ENCODE results near the gene FNTB.
A peak's percentile ranks its signal among the peaks of the same experiment; 100 is the strongest.

Gene FNTB

GRCh38 chr14:64973826-64974225, 12.9 kb upstream of the FNTB start:
- H3K4ac ChIP-seq (ENCODE audit: low read depth, low read length): peak overlapping the region; percentile 17
- H3K4me1 ChIP-seq (ENCODE audit: control insufficient read depth, low read depth, low read length): peaks cover 15% of the 10 kb centered on the region
- peaks cover 11% of the 10 kb centered on the region for H3K79me1 ChIP-seq (ENCODE audit: low read length)
- H3K18ac ChIP-seq (ENCODE audit: low read length): no peak overlapping the region
- H2BK5ac ChIP-seq (ENCODE audit: low read length): no peak overlapping the region
- WGBS (ENCODE audit: extremely low coverage, insufficient coverage, low lambda C conversion rate): no CpG with 5 or more reads among the region's 9 CpGs
- H3K23ac ChIP-seq (ENCODE audit: low read length): no peak overlapping the region
- no peak overlapping the region for H3K27ac ChIP-seq (ENCODE audit: low read depth, low read length)
- no peak for DNase-seq
- H3K9ac ChIP-seq (ENCODE audit: low read length): no peak overlapping the region
- H4K5ac ChIP-seq (ENCODE audit: low read length): no peak overlapping the region
- no peak overlapping the region for H4K8ac ChIP-seq (ENCODE audit: low read depth, low read length)
- peaks cover 22% of the 10 kb centered on the region for H3K79me2 ChIP-seq (ENCODE audit: control insufficient read depth, insufficient read depth, low read length)
- no peak overlapping the region for H2AK5ac ChIP-seq (ENCODE audit: low read length)
- no peak overlapping the region for H3K4me3 ChIP-seq (ENCODE audit: low read length)
- no peak overlapping the region for H3K56ac ChIP-seq (ENCODE audit: low read length)
- no peaks in the 10 kb centered on the region for H3K27me3 ChIP-seq (ENCODE audit: insufficient read depth, low read length, poor library complexity)
- no peak overlapping the region for H2BK120ac ChIP-seq (ENCODE audit: low read depth, low read length)
- H3K4me2 ChIP-seq (ENCODE audit: low read length): no peak overlapping the region
- H3K36me3 ChIP-seq (ENCODE audit: control insufficient read depth, insufficient read depth, low read length): no peaks in the 10 kb centered on the region
- H2BK15ac ChIP-seq (replicated peaks; ENCODE audit: low read depth): no peak overlapping the region

DNA sequence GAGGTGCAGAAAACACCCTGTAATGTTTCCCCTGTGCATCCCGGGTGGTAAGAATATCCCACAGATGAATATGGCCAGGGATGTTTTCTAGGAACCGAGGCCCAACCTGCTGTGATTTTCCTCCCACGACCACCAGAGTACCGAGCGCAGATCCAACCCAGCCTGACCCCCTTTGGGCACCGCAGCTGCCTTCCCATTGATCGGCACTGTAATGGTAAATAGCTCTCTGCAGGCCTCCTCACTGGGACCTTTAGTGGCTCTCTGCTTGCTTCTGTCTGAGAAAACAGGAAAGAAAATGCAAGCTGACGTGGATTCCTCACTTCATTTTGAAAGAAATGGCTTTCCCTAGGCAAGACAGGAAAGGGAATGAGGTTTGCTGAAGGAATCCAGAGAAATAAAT, 12.1 kb upstream of the FNTB start:
- Histone ChIP-seq H3K56ac (ENCODE audit: low read length) (no peak overlapping the region), H3K4me1 (ENCODE audit: control insufficient read depth, low read depth, low read length) (peaks cover 10% of the 10 kb centered on the region), H4K8ac (ENCODE audit: low read depth, low read length) (no peak overlapping the region), H3K27ac (ENCODE audit: low read depth, low read length) (peak overlapping the region; percentile 38), H3K27me3 (ENCODE audit: insufficient read depth, low read length, poor library complexity) (no peaks in the 10 kb centered on the region), H3K79me2 (ENCODE audit: control insufficient read depth, insufficient read depth, low read length) (peaks cover 17% of the 10 kb centered on the region), H3K18ac (ENCODE audit: low read length) (no peak overlapping the region), H3K4ac (ENCODE audit: low read depth, low read length) (no peak overlapping the region), H4K5ac (ENCODE audit: low read length) (no peak overlapping the region), H3K36me3 (ENCODE audit: control insufficient read depth, insufficient read depth, low read length) (no peaks in the 10 kb centered on the region), H2BK15ac (replicated peaks; ENCODE audit: low read depth) (no peak overlapping the region), H3K23ac (ENCODE audit: low read length) (no peak overlapping the region), H2BK5ac (ENCODE audit: low read length) (no peak overlapping the region), H3K79me1 (ENCODE audit: low read length) (peaks cover 8% of the 10 kb centered on the region), H3K9ac (ENCODE audit: low read length) (no peak overlapping the region), H2AK5ac (ENCODE audit: low read length) (no peak overlapping the region), H3K4me2 (ENCODE audit: low read length) (no peak overlapping the region), H2BK120ac (ENCODE audit: low read depth, low read length) (no peak overlapping the region), H3K4me3 (ENCODE audit: low read length) (no peak overlapping the region)
- no CpG with 5 or more reads among the region's 8 CpGs for WGBS (ENCODE audit: extremely low coverage, insufficient coverage, low lambda C conversion rate)
- DNase-seq: no peak

DNA sequence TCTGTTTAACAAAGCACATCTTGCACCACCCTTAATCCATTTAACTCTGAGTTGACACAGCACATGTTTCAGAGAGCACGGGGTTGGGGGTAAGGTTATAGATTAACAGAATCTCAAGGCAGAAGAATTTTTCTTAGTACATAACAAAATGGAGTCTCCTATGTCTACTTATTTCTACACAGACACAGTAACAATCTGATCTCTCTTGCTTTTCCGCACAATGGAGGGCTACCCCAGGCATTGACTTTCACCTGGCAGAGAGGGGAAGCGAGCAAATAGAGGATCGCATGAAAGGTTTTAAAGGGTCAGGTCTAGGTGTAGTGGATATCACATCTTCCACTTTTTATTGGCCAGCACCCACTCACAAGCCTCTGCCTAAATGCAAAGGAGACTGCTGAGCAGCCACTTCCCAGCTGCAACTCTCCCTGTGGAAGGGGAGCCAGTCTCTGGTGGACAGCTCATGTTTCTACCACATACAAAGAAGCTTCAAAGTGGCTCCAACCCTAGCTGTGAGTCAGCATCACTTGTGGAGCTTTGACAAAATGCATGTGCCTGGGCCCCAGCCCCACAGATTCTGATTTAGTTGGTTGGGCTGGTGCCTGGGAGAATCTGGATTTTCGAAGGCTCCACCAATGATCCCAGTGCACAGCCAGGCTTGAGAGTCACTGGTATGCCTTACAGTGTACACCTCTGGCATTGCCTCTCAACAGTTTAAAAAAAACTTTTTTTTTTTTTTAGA, 7.2 kb upstream of the FNTB start:
- peak; percentile 76 for DNase-seq

DNA sequence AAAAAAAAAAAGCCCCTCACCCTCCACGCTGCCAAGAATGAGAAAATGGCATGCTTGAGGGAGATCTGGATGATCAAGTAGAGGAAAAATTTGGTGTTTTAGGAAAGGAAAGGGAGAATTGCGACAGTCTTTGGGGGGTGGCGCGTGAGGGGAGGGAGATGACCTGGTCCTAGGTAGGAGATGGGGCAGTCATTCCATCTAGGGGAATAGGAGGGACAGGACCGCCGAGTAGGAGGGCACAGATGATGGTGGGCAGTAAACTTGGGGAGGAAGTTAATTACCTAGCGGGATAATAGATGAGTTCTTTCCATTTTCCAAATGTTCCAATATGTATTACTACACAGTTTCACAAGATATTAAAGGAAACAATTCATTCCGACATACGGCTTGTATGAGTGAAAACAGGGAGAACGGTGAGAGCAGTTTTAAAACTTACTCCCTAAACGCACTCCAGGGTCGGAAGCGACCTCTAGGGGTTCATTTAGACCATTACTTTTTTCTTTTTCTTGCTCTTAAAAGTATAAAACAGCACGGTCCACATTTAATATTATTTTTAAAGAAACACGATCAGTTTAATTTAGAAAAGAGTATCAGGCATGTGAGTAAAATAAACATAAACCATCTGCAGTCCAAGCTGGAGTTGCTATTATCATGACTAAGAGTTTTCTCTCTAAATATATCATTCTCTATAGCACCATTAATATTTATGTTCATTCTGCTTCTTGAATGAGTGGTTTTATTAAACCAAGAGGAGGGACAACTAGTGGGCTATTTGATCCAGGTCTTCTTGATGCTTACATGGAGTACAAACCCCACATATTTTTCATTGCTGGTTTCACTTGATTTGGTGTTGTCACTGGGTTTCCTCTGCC, 3.0 kb upstream of the FNTB start:
- DNase-seq: peak; percentile 60
- Histone ChIP-seq H2BK15ac (replicated peaks; ENCODE audit: low read depth) (no peak overlapping the region), H3K4me2 (ENCODE audit: low read length) (no peak overlapping the region)

More for the DNA sequence above, 7.2 kb upstream of the FNTB start:
- no peaks in the 10 kb centered on the region for H3K79me2 ChIP-seq (ENCODE audit: control insufficient read depth, insufficient read depth, low read length)
- no peaks in the 10 kb centered on the region for H3K4me1 ChIP-seq (ENCODE audit: control insufficient read depth, low read depth, low read length)
- H4K5ac ChIP-seq (ENCODE audit: low read length): no peak overlapping the region
- no peak overlapping the region for H3K9ac ChIP-seq (ENCODE audit: low read length)
- peak overlapping the region; percentile 78 for H3K18ac ChIP-seq (ENCODE audit: low read length)
- H3K4ac ChIP-seq (ENCODE audit: low read depth, low read length): peak overlapping the region; percentile 63
- H3K27ac ChIP-seq (ENCODE audit: low read depth, low read length): peak overlapping the region; percentile 52
- H3K56ac ChIP-seq (ENCODE audit: low read length): peak overlapping the region; percentile 38
- peak overlapping the region; percentile 28 for H2BK5ac ChIP-seq (ENCODE audit: low read length)
- no peak overlapping the region for H3K4me3 ChIP-seq (ENCODE audit: low read length)
- H2AK5ac ChIP-seq (ENCODE audit: low read length): peak overlapping the region; percentile 84
- no peaks in the 10 kb centered on the region for H3K36me3 ChIP-seq (ENCODE audit: control insufficient read depth, insufficient read depth, low read length)
- H2BK15ac ChIP-seq (replicated peaks; ENCODE audit: low read depth): no peak overlapping the region
- peak overlapping the region; percentile 88 for H4K8ac ChIP-seq (ENCODE audit: low read depth, low read length)
- WGBS (ENCODE audit: extremely low coverage, insufficient coverage, low lambda C conversion rate): no CpG with 5 or more reads among the region's 5 CpGs
- no peaks in the 10 kb centered on the region for H3K27me3 ChIP-seq (ENCODE audit: insufficient read depth, low read length, poor library complexity)
- no peak overlapping the region for H3K23ac ChIP-seq (ENCODE audit: low read length)
- H2BK120ac ChIP-seq (ENCODE audit: low read depth, low read length): peak overlapping the region; percentile 30
- no peak overlapping the region for H3K4me2 ChIP-seq (ENCODE audit: low read length)
- no peaks in the 10 kb centered on the region for H3K79me1 ChIP-seq (ENCODE audit: low read length)

GRCh38 chr14:64987438-64987767, 708 bp downstream of the FNTB start:
- Histone ChIP-seq H3K4ac (ENCODE audit: low read depth, low read length) (no peak overlapping the region), H3K27ac (ENCODE audit: low read depth, low read length) (no peak overlapping the region), H3K18ac (ENCODE audit: low read length) (peak overlapping the region; percentile 34), H2AK5ac (ENCODE audit: low read length) (no peak overlapping the region), H3K79me2 (ENCODE audit: control insufficient read depth, insufficient read depth, low read length) (peaks cover 3% of the 10 kb centered on the region), H3K4me1 (ENCODE audit: control insufficient read depth, low read depth, low read length) (no peaks in the 10 kb centered on the region), H2BK5ac (ENCODE audit: low read length) (no peak overlapping the region), H2BK15ac (replicated peaks; ENCODE audit: low read depth) (no peak overlapping the region), H3K23ac (ENCODE audit: low read length) (no peak overlapping the region), H3K27me3 (ENCODE audit: insufficient read depth, low read length, poor library complexity) (no peaks in the 10 kb centered on the region), H2BK120ac (ENCODE audit: low read depth, low read length) (no peak overlapping the region), H3K79me1 (ENCODE audit: low read length) (peaks cover 8% of the 10 kb centered on the region), H3K56ac (ENCODE audit: low read length) (peak overlapping the region; percentile 92), H4K5ac (ENCODE audit: low read length) (no peak overlapping the region), H4K8ac (ENCODE audit: low read depth, low read length) (no peak overlapping the region), H3K36me3 (ENCODE audit: control insufficient read depth, insufficient read depth, low read length) (no peaks in the 10 kb centered on the region), H3K9ac (ENCODE audit: low read length) (peak overlapping the region; percentile 73), H3K4me3 (ENCODE audit: low read length) (peak overlapping the region; percentile 45), H3K4me2 (ENCODE audit: low read length) (peak overlapping the region; percentile 85)
- no peak for DNase-seq
- no CpG with 5 or more reads among the region's 8 CpGs for WGBS (ENCODE audit: extremely low coverage, insufficient coverage, low lambda C conversion rate)

More for the DNA sequence above, 3.0 kb upstream of the FNTB start:
- Histone ChIP-seq H3K9ac (ENCODE audit: low read length) (no peak overlapping the region), H4K5ac (ENCODE audit: low read length) (no peak overlapping the region), H3K79me1 (ENCODE audit: low read length) (peaks cover 2% of the 10 kb centered on the region), H3K23ac (ENCODE audit: low read length) (no peak overlapping the region), H3K27ac (ENCODE audit: low read depth, low read length) (no peak overlapping the region), H2BK5ac (ENCODE audit: low read length) (no peak overlapping the region), H2BK120ac (ENCODE audit: low read depth, low read length) (no peak overlapping the region), H2AK5ac (ENCODE audit: low read length) (no peak overlapping the region), H4K8ac (ENCODE audit: low read depth, low read length) (no peak overlapping the region), H3K4ac (ENCODE audit: low read depth, low read length) (no peak overlapping the region), H3K4me3 (ENCODE audit: low read length) (no peak overlapping the region), H3K56ac (ENCODE audit: low read length) (no peak overlapping the region), H3K36me3 (ENCODE audit: control insufficient read depth, insufficient read depth, low read length) (no peaks in the 10 kb centered on the region), H3K18ac (ENCODE audit: low read length) (no peak overlapping the region), H3K4me1 (ENCODE audit: control insufficient read depth, low read depth, low read length) (no peaks in the 10 kb centered on the region), H3K27me3 (ENCODE audit: insufficient read depth, low read length, poor library complexity) (no peaks in the 10 kb centered on the region), H3K79me2 (ENCODE audit: control insufficient read depth, insufficient read depth, low read length) (no peaks in the 10 kb centered on the region)
- WGBS (ENCODE audit: extremely low coverage, insufficient coverage, low lambda C conversion rate): no CpG with 5 or more reads among the region's 15 CpGs

Data from mesendoderm (in vitro differentiated cells).